Measurements from ENCODE around the gene ZC3H7B.

DNA sequence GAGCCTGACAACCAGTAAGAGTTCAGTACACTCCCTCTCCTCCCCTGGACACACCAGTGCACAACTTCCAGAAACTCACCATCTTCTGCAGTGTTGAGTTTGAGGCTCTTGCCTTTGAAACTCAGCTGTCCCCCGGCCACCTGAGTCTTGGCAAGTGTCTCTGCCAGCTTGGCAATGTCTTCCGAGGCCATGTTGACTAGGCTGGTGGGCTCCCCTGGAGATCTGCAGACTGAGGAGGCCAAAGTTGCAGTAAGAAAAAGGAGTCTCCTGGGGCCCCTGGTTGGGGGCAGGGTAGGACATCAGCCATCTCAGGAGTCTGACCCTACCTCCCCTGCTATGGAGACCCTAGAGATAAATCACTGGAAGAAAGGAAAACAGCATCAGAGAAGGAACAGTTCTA lies 20.5 kb upstream of the ZC3H7B start:
- TF ChIP-seq, protein P1, sequence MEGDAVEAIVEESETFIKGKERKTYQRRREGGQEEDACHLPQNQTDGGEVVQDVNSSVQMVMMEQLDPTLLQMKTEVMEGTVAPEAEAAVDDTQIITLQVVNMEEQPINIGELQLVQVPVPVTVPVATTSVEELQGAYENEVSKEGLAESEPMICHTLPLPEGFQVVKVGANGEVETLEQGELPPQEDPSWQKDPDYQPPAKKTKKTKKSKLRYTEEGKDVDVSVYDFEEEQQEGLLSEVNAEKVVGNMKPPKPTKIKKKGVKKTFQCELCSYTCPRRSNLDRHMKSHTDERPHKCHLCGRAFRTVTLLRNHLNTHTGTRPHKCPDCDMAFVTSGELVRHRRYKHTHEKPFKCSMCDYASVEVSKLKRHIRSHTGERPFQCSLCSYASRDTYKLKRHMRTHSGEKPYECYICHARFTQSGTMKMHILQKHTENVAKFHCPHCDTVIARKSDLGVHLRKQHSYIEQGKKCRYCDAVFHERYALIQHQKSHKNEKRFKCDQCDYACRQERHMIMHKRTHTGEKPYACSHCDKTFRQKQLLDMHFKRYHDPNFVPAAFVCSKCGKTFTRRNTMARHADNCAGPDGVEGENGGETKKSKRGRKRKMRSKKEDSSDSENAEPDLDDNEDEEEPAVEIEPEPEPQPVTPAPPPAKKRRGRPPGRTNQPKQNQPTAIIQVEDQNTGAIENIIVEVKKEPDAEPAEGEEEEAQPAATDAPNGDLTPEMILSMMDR (conservative IDR thresholded peaks at IDR 0.05), result no peak
- TF ChIP-seq EZH2 (IDR thresholded peaks at IDR 0.05; ENCODE audit: low read depth), result no peak

Measured in PC-9 (cell line).